GM18907 (cell line): ENCODE measurements around the gene HSF4.

Experiments
- ATAC-seq: cut with Tn5 transposase; IDR thresholded peaks from one replicate; pipeline ENCODE4 v1.9.1; 2021; ENCODE audit warnings: mild to moderate bottlenecking, moderate library complexity; ENCODE audit not compliant: unreplicated experiment

The HSF4 gene

GRCh38 chr16:67184995-67185650 lies 20.6 kb downstream of the HSF4 start:
- no peak for ATAC-seq

DNA sequence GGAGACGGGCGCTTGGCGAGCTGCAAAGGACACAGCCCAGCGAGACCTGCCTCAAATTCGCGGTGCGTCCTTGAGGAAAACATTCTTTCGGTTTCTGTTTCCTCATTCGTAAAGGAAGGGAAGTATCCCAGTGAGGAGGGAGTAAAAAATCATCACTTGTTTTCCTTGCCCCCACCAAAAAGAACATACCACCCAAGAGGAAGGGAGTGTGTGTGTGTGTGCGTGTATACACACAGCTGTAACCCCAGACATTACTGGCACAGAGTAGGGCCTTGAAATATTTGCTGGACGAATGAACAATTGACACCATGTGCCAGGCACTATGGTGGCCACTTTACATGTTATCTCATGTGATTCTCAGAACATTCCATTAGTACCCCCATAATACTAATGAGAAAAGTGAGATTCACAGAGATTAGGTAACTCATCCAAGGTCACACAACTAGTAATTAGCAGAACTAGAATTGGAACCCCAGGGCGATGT lies 21.1 kb downstream of the HSF4 start:
- ATAC-seq: no peak

DNA sequence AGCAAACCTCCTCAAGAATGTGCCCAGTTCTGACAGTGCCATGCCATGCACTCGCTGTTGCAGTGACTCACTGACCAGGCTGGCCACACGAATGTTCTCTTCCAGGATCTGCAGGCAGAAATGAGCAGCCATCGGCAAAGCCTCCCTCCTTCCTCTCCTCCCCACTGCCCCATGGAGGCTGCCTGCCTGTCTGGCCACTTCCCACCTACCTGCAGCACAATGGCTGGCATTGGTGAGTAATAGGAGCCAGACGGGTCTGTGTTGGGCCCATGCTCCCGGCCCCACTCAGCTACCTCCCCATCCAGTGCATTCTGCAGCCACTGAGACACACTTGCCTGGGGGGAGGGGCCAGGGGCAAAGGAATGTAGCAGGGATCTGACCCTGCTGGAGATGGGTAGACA lies 22.0 kb downstream of the HSF4 start:
- ATAC-seq: no peak

- ATAC-seq: no peak
These were observed 22.8 kb downstream of the HSF4 start for GRCh38 chr16:67187175-67187890.

DNA sequence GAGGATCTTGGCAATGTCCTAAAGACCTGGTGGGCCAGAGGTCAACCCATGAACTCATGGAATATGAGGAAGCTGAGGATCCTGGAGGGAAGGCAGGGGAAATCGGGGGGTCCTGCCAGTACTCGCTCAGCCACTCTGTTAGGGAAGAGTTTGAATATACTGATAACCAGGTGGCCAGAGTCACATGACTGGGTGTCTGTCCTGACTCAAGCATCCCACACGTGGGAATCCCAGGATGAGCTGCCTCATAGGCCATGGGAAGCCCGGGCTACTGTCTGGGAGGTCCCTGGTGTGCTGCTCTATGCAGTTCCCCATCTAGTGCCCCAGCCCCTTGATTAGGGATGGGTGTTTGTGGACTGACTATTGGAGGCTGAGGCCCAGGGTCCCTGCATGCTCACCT lies 23.8 kb downstream of the HSF4 start:
- ATAC-seq: no peak

DNA sequence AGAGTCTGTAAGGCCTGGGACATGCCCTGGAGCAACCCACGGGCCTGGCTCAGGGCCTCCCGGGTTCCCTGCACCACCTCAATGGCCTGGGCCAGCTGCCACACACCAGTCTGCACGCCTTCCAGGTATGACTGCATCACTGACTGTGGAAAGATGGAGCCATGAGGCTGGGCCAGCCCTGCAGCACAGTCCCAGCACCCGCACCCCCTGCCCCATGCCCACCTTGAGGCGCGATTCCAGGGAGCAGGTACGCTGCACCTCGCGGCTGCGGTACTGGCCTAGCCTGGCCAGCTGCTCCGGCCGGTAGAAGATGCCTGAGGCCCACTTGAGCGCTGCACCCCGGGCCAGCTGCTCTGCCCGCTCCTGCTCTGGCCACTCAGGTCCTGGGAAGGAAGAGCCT lies 24.3 kb downstream of the HSF4 start:
- ATAC-seq: no peak

DNA sequence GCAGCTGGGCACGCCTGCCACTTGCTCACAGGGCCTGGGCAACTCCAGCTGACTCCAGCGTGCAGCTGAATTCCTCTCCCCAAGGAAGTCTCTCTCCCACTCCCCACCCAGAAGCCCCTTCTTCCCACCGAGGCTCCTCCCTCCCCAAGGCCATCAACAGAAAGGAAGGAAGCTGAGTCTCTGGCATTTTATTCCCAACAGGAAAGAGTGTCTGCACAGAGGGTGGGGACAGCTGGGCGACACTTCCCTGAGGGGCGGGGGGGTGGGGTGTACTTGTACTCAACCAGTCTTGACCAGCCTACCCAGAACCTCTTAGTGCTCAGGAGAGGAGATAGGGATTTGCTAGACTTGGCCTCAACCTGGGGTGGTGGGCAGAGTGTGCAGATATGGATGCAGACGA lies 25.5 kb downstream of the HSF4 start, which contains the start of gene EXOC3L1:
TSS of gene EXOC3L1 (minus strand) at position 96 of the 400 bp plus-strand sequence. CDS start 460 bp downstream, outside the sequence.
- no peak for ATAC-seq

GRCh38 chr16:67190448-67191399 lies 26.2 kb downstream of the HSF4 start:
- no peak for ATAC-seq

- no peak for ATAC-seq
These were observed 27.0 kb downstream of the HSF4 start for GRCh38 chr16:67191411-67191994.

DNA sequence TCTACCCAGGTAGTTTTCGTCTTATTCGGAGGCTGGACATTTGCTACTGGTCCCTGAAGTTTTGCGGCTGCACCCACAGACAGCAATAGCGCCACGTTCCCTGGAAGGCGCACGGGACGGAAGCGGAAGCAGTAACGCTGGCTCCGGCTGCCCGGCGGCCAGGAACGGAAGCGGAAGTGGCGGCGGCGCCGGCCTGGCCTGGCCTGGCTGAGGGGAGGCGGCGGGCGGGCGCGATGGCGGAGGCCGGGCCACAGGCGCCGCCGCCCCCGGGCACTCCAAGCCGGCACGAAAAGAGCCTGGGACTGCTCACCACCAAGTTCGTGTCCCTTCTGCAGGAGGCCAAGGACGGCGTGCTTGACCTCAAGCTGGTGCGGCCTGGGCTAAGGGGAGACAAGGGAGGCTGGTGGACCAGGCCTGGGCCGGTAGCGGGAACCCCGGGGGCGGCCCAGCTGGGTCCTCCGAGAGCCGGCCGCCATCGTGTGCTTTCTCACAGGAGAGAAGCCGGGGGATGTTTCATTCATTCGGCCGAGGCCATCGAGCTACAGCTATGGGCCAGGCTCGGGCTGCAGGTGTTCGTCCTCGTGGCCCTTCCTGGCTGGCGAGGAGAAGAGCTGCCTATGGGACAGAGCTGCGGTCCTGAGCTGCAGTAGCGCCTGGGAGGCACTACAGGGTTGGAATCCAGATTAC lies 27.6 kb downstream of the HSF4 start, which contains the start of gene E2F4:
TSS of gene E2F4 (plus strand) at position 161 of the 687 bp plus-strand sequence. CDS start at position 234, 73 bp downstream.
- peak; percentile 84 for ATAC-seq

GRCh38 chr16:67192781-67193361 lies 28.3 kb downstream of the HSF4 start:
- no peak for ATAC-seq

GRCh38 chr16:67193536-67193935 lies 29.0 kb downstream of the HSF4 start:
- no peak for ATAC-seq

DNA sequence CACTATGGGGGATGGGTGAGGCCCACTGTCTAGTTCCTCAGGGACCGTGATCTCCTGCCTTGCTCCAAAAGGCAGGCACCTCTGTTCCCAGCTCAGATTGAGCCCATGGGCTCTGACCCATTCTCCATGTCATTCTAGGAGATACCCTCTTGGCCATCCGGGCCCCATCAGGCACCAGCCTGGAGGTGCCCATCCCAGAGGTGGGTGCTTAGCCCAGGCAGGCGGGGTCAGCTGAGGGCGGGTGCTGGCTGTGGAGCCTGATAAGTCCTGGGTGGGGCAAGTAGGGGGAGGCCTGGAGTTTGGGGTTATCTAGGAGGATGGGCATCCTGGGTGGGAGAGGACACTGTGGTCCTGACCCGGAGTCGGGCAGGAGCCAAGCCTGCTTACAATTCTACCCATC lies 29.7 kb downstream of the HSF4 start:
- ATAC-seq: no peak

DNA sequence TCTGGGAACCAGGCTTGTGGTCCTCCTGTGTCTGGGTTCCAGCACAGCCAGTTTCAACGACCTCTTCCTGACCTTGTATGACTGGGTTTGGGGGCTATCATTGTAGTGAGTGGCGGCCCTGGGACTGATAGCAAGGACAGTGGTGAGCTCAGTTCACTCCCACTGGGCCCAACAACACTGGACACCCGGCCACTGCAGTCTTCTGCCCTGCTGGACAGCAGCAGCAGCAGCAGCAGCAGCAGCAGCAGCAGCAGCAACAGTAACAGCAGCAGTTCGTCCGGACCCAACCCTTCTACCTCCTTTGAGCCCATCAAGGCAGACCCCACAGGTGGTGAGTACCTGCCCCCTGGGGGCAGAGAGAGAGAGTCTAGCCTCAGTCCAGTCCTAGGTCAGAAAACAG lies 31.1 kb downstream of the HSF4 start:
- ATAC-seq: no peak

DNA sequence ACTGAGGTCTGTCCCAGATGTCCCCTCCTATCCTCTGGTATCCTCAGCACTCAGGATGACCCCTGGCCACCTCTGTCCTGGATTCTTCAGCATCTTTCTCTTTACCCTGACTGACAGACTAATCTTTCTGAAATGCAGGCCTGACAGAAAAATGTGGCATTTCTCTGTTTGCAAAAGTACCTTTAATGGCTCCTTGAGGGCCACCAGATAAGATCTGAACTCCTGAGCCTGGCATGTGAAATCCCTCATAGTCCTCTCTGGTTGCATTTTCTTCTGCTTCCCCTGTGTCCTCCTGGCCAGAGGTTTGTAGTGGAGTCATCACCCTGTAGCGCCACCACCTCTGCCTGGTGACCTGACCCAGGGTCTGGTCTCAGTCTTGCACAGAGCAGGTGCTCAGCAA lies 32.3 kb downstream of the HSF4 start:
- no peak for ATAC-seq

DNA sequence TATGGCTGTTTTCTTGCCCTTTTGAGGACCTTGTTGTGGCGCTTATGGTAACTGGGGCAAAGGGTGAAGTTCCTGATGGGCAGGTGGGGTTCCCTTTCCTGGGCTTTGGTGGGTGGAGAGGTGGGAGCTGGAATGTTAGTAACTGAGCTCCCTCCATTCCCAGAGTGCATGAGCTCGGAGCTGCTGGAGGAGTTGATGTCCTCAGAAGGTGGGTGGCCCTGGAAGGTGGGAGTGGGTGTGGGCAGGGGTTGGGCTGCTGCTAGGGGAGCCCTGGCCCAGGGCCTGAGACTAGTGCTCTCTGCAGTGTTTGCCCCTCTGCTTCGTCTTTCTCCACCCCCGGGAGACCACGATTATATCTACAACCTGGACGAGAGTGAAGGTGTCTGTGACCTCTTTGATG lies 33.2 kb downstream of the HSF4 start:
- no peak for ATAC-seq

GRCh38 chr16:67198238-67198734 lies 33.7 kb downstream of the HSF4 start:
- ATAC-seq: no peak

DNA sequence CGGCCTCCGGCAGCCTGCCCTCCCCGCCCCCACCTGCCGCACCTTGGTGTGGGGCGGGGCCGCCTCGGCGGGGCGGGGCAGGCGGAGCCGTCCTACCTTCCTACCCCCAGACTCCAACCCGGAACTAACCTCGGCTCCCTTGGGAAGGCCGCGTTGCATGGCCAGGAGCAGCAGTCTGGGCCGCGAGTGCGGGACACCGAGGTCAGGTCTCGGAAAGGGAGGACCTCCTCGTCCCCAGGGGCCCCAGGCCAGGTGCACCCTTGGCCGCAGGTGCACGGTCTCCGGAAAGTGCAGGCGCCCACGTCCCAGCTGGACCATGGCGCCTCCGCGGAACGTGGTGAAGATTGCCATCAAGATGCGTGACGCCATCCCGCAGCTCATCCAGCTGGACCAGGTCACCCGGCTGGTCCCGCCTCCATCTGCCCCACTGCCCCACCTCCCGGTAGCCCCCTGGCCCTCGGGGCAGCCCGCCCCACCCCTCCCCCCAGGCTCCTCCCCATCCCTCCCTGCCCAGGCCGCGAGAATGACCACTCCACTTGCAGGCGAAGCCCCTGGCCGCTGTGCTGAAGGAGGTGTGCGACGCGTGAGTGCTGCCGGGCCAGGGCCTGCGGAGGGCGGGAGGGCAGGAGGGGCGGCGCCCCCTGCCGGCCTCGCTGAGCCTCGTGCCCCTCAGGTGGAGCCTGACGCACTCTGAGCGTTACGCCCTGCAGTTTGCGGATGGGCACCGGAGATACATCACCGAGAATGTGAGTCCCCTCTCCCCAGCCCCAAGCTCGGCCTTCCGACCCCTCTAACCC lies 34.7 kb downstream of the HSF4 start, which contains the start of gene ELMO3:
TSS of gene ELMO3 (plus strand) at position 121 of the 797 bp plus-strand sequence. CDS start at position 317, 196 bp downstream.
- ATAC-seq: no peak

DNA sequence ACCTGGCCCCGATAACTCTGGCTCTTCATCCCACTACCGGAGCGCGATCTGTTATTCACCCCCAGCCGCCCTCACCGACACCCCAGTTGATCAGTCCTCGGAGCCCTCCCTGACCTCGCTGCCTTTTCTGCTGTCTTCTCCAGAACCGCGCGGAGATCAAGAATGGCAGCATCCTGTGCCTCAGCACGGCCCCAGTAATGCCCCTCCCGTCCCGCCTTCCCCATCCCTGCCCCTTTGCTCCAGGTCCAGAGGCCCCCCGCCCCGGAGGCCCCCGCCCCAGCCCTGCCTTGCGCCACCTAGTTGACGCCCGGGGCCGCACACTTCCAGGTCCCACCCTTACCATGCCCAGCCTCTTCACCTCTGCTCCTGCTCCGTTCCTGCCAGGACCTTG lies 35.3 kb downstream of the HSF4 start:
- ATAC-seq: no peak
